Nephron (organoid): ENCODE data around the gene TSHR.
"Not testable (repeated sequence)": the region's sequence is repeated elsewhere in the genome, so short reads cannot be mapped to it uniquely, and the experiment has no call there.

Experiments
- H3K27ac Mint-ChIP-seq, 3 experiments: 2 replicates each; pipeline ENCODE4 v1.8.0; 2020; ENCODE audit warnings: mixed read lengths in 3 of 3, mild to moderate bottlenecking in 2 of 3, moderate library complexity in 1 of 3
- H3K27me3 Mint-ChIP-seq: 2 replicates; pipeline ENCODE4 v1.8.0; 2021; ENCODE audit warnings: low read depth, mild to moderate bottlenecking, moderate library complexity, mixed read lengths
- H3K36me3 Mint-ChIP-seq: 2 replicates; pipeline ENCODE4 v1.8.0; 2020; ENCODE audit warnings: low read depth, mixed read lengths
- H3K4me1 Mint-ChIP-seq: 2 replicates; pipeline ENCODE4 v1.8.0; 2020; ENCODE audit warnings: mixed read lengths
- H3K4me3 Mint-ChIP-seq, 3 experiments: 2 replicates each; pipeline ENCODE4 v1.8.0; 2020; ENCODE audit warnings: mild to moderate bottlenecking in 3 of 3, mixed read lengths in 3 of 3, moderate library complexity in 2 of 3
- H3K9me3 Mint-ChIP-seq: 2 replicates; pipeline ENCODE4 v1.8.0; 2020; ENCODE audit warnings: mixed read lengths
- TF ChIP-seq, protein P1 (sequence below), 3 experiments: fragments of 200-600 bp; sonication (generic); IDR thresholded peaks; one replicate each; pipeline ENCODE4 v1.5.0; 2021; ENCODE audit warnings: antibody characterized with exemption in 3 of 3; ENCODE audit not compliant: unreplicated experiment in 3 of 3

Gene TSHR

DNA sequence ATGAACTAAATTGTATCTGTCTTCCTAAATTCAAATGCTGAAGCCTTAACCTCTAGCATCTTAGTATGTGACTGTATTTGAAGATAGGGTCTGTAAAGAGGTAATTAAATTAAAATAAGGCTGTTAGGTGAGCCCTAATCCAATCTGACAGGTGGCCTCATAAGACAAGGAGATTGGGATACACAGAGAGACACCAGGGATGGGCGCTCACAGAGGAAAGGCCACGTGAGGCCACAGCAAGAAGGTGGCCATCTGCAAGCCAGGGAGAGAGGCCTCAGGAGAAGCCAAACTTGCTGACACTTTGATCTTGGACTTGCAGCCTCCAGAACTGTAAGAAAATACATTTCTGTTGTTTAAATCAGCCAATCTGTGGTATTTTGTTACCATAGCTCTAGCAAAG lies 154.8 kb downstream of the TSHR start:
- Mint-ChIP-seq H3K27me3 (peaks cover 3% of the 10 kb centered on the region), H3K4me3 (no peak overlapping the region), H3K27ac (no peak overlapping the region), H3K4me1 (no peaks in the 10 kb centered on the region), H3K9me3 (peaks cover 4% of the 10 kb centered on the region), H3K36me3 (no peaks in the 10 kb centered on the region)
- TF ChIP-seq, protein P1, sequence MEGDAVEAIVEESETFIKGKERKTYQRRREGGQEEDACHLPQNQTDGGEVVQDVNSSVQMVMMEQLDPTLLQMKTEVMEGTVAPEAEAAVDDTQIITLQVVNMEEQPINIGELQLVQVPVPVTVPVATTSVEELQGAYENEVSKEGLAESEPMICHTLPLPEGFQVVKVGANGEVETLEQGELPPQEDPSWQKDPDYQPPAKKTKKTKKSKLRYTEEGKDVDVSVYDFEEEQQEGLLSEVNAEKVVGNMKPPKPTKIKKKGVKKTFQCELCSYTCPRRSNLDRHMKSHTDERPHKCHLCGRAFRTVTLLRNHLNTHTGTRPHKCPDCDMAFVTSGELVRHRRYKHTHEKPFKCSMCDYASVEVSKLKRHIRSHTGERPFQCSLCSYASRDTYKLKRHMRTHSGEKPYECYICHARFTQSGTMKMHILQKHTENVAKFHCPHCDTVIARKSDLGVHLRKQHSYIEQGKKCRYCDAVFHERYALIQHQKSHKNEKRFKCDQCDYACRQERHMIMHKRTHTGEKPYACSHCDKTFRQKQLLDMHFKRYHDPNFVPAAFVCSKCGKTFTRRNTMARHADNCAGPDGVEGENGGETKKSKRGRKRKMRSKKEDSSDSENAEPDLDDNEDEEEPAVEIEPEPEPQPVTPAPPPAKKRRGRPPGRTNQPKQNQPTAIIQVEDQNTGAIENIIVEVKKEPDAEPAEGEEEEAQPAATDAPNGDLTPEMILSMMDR (IDR thresholded peaks at IDR 0.05; ENCODE audit: unreplicated experiment in 3 of 3) = no peak

DNA sequence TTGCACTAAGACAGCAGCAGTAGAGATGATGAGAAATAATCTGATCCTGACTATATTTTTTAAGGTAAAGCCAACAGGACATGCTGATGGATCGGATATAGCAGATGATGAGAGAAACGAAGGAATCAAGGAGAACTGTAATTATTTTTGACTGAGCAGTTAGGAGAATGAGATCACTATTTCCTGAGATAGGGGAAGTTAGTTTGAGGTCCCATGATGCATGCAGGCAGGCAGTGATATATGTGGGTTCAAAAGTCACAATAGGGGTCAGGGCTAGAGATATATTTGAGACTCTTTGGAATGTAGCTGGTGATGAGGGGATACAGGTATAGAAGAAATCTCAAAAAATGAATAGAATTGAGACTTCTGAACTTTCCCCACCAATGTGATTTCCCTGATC lies 157.8 kb downstream of the TSHR start:
- Mint-ChIP-seq H3K4me3 (no peak overlapping the region), H3K27me3 (peaks cover 3% of the 10 kb centered on the region), H3K4me1 (no peaks in the 10 kb centered on the region), H3K9me3 (peaks cover 4% of the 10 kb centered on the region), H3K27ac (no peak overlapping the region), H3K36me3 (no peaks in the 10 kb centered on the region)
- TF ChIP-seq, protein P1 (IDR thresholded peaks at IDR 0.05; ENCODE audit: unreplicated experiment in 3 of 3) = no peak

DNA sequence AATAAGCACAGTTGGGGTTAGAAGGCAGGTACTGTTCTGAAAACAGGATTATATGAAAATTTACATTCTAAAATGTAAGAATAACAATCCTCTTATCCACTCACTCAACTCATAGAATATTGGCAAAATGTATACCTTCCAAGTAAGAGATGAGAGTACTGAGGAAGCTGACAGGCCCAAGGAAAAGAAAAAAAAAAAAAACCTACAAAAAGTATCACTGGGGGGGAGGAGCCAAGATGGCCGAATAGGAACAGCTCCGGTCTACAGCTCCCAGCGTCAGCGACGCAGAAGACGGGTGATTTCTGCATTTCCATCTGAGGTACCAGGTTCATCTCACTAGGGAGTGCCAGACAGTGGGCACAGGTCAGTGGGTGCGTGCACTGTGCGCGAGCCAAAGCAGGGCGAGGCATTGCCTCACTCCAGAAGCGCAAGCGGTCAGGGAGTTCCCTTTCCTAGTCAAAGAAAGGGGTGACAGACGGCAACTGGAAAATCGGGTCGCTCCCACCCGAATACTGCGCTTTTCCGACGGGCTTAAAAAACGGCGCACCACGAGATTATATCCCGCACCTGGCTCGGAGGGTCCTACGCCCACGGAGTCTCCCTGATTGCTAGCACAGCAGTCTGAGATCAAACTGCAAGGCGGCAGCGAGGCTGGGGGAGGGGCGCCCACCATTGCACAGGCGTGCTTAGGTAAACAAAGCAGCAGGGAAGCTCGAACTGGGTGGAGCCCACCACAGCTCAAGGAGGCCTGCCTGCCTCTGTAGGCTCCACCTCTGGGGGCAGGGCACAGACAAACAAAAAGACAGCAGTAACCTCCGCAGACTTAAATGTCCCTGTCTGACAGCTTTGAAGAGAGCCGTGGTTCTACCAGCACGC lies 158.8 kb downstream of the TSHR start:
- not testable (repeated sequence) for H3K27me3 Mint-ChIP-seq, H3K4me1 Mint-ChIP-seq, H3K27ac Mint-ChIP-seq

DNA sequence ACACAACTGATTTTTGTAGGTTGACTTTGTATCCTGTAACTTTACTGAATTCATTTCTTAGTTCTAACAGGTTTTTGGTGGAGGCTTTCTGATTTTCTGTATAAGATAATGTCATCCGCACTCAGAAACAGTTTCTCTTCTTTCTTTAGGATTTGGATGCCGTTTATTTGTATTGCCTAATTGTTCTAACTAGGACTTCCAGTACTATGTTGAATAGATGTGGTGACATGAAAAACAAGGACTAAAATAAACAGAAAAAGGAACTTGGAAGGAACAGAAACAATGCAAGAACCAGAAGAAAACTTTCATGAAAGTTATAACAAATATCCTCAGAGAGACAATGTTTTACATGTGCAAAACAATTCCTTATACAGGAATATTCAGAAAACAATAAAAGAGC lies 165.1 kb downstream of the TSHR start:
- peaks cover 4% of the 10 kb centered on the region for H3K9me3 Mint-ChIP-seq
- H3K4me1 Mint-ChIP-seq = no peaks in the 10 kb centered on the region
- TF ChIP-seq, protein P1 (IDR thresholded peaks at IDR 0.05; ENCODE audit: unreplicated experiment in 3 of 3) = no peak
- H3K27ac Mint-ChIP-seq = no peak overlapping the region
- no peaks in the 10 kb centered on the region for H3K36me3 Mint-ChIP-seq
- H3K4me3 Mint-ChIP-seq = no peak overlapping the region
- H3K27me3 Mint-ChIP-seq = no peaks in the 10 kb centered on the region

More for the DNA sequence above, 158.8 kb downstream of the TSHR start:
- H3K9me3 Mint-ChIP-seq, H3K4me3 Mint-ChIP-seq, H3K36me3 Mint-ChIP-seq: not testable (repeated sequence)

DNA sequence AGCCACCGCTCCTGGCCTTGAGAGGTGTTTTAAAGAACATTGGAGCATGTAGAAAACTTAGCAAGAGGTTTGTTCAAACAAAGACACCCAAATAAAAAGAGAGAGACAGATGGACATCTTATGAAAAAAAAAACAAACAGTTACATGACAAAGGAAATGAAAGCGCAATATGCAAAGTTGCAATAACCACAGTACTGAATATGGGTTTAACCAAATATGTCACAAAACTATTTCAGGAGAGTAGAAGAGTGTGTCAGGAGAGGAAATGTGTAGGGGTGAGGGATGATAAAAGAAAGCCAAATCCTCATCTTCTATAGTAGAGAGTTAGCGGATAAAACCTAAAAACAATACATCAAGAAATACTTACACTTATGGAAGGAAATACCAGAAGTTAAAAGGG lies 166.9 kb downstream of the TSHR start:
- Mint-ChIP-seq H3K36me3 (no peaks in the 10 kb centered on the region), H3K4me1 (no peaks in the 10 kb centered on the region), H3K4me3 (no peak overlapping the region), H3K27me3 (no peaks in the 10 kb centered on the region), H3K9me3 (peaks cover 4% of the 10 kb centered on the region), H3K27ac (no peak overlapping the region)
- TF ChIP-seq, protein P1 (IDR thresholded peaks at IDR 0.05; ENCODE audit: unreplicated experiment in 3 of 3) = no peak

DNA sequence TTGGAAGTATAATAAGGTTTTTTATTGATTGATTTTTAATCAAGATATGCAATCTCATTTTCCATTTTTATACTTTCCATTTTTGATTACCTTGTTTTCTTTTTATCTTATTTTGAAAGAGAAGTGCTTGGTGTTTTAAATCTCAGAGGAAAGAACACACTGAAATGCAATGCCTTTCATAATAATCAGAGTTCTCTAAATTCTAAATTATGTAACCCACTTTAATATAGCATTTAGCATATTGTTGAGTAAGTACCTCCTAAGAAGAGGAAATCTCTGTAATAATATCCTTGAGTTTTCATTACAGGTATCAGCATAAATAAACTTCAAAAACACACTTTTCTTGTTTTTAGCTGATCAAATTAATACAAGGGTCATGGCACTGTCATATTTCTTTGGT lies 168.4 kb downstream of the TSHR start:
- H3K36me3 Mint-ChIP-seq = no peaks in the 10 kb centered on the region
- TF ChIP-seq, protein P1 (IDR thresholded peaks at IDR 0.05; ENCODE audit: unreplicated experiment in 3 of 3) = no peak
- no peaks in the 10 kb centered on the region for H3K27me3 Mint-ChIP-seq
- H3K4me3 Mint-ChIP-seq = no peak overlapping the region
- H3K4me1 Mint-ChIP-seq = no peaks in the 10 kb centered on the region
- H3K9me3 Mint-ChIP-seq = peaks cover 4% of the 10 kb centered on the region
- H3K27ac Mint-ChIP-seq = no peak overlapping the region
